ENCODE measurements around the gene COL12A1.

The COL12A1 gene

GRCh38 chr6:75108333-75108974, 97.4 kb downstream of the COL12A1 start:
- no peak for DNase-seq (ENCODE audit: low spot score)
- ChIA-PET POLR2A (ENCODE audit: low non-redundant PET) (no interaction called here), CTCF (interaction anchor here (0.7 kb wide), 1 partner anchor 43 kb away, joined by 3 read pairs; no protein-coding TSS in a partner anchor)
- TF ChIP-seq CTCF (conservative IDR thresholded peaks at IDR 0.05; ENCODE audit: low read depth) = no peak
- no peak overlapping the region for H3K27ac ChIP-seq

- no peak for TF ChIP-seq CTCF (conservative IDR thresholded peaks at IDR 0.05; ENCODE audit: low read depth)
- ChIA-PET CTCF (interaction anchor here (0.7 kb wide), 1 partner anchor 42 kb away, joined by 3 read pairs; no protein-coding TSS in a partner anchor), POLR2A (ENCODE audit: low non-redundant PET) (no interaction called here)
- no peak for DNase-seq (ENCODE audit: low spot score)
- no peak overlapping the region for H3K27ac ChIP-seq
These were observed 97.9 kb downstream of the COL12A1 start for GRCh38 chr6:75107913-75108312.

GRCh38 chr6:75106426-75106825, 99.4 kb downstream of the COL12A1 start:
- no peak for TF ChIP-seq CTCF (conservative IDR thresholded peaks at IDR 0.05; ENCODE audit: low read depth)
- ChIA-PET POLR2A (ENCODE audit: low non-redundant PET) (no interaction called here), CTCF (no interaction called here)

GRCh38 chr6:75103431-75103830, 102.4 kb downstream of the COL12A1 start:
- CTCF ChIA-PET = no interaction called here
- peak; percentile 10 for DNase-seq (ENCODE audit: low spot score)
- no peak for TF ChIP-seq CTCF (conservative IDR thresholded peaks at IDR 0.05; ENCODE audit: low read depth)
- POLR2A ChIA-PET (ENCODE audit: low non-redundant PET) = no interaction called here
- H3K27ac ChIP-seq = no peak overlapping the region

More at GRCh38 chr6:75106426-75106825, 99.4 kb downstream of the COL12A1 start:
- no peak overlapping the region for H3K27ac ChIP-seq
- DNase-seq (ENCODE audit: low spot score) = no peak

GRCh38 chr6:75102301-75102700, 103.6 kb downstream of the COL12A1 start:
- no peak overlapping the region for H3K27ac ChIP-seq
- no peak for DNase-seq (ENCODE audit: low spot score)
- TF ChIP-seq CTCF (conservative IDR thresholded peaks at IDR 0.05; ENCODE audit: low read depth) = no peak
- ChIA-PET CTCF (no interaction called here), POLR2A (ENCODE audit: low non-redundant PET) (no interaction called here)

- DNase-seq (ENCODE audit: low spot score) = no peak
- ChIA-PET CTCF (no interaction called here), POLR2A (ENCODE audit: low non-redundant PET) (no interaction called here)
- H3K27ac ChIP-seq = no peak overlapping the region
- no peak for TF ChIP-seq CTCF (conservative IDR thresholded peaks at IDR 0.05; ENCODE audit: low read depth)
These were observed 104.0 kb downstream of the COL12A1 start for GRCh38 chr6:75101896-75102295.

Data from RWPE1 (cell line).